ENCODE data around the gene RIMS4. TPM values are rescaled to one million over a fixed set of nuclear protein-coding genes. Genes with fewer than 3 reads are reported as not detected.

The RIMS4 gene
- total RNA-seq, 4 donors from 2014 or later: 1.1 to 5.6 (median 1.9) TPM; not detected in 1

GRCh38 chr20:44707018-44707579, 103.2 kb downstream of the RIMS4 start:
- TF ChIP-seq POLR2A (IDR thresholded peaks at IDR 0.05): no peak
- no peak for TF ChIP-seq POLR2AphosphoS5 (IDR thresholded peaks at IDR 0.05)
- no peak for TF ChIP-seq EP300 (IDR thresholded peaks at IDR 0.05; ENCODE audit: low read depth)
- no peak for TF ChIP-seq CTCF (IDR thresholded peaks at IDR 0.05)
- no peak overlapping the region for H3K27ac ChIP-seq
- no peak overlapping the region for H3K4me3 ChIP-seq
- H3K36me3 ChIP-seq: no peaks in the 10 kb centered on the region
- WGBS, 2 donors (ENCODE audit: low coverage in 1 of 2): 78 to 92% methylated on average over 5 of the region's 5 CpGs
- in situ Hi-C loops (cut with MboI; ENCODE audit: low pct_ligation_motif_present in 1 of 4, low pct_unique_long_range_greater_than_20kb in 1 of 4, low sequenced_read_pairs in 3 of 4) (no loop called here), intact Hi-C loops (cut with DNase I; ENCODE audit: low total_unique reads) (no loop called here)
- H3K27me3 ChIP-seq: no peaks in the 10 kb centered on the region
- H3K9me3 ChIP-seq: no peaks in the 10 kb centered on the region
- peaks cover 0 to 12% (median 6%) of the 10 kb centered on the region in 4 donors for H3K4me1 ChIP-seq
- DNase-seq: no peak

GRCh38 chr20:44706301-44707017, 103.9 kb downstream of the RIMS4 start:
- H3K4me3 ChIP-seq: no peak overlapping the region
- in situ Hi-C loops (cut with MboI; ENCODE audit: low pct_ligation_motif_present in 1 of 4, low pct_unique_long_range_greater_than_20kb in 1 of 4, low sequenced_read_pairs in 3 of 4) (no loop called here), intact Hi-C loops (cut with DNase I; ENCODE audit: low total_unique reads) (no loop called here)
- no peaks in the 10 kb centered on the region for H3K9me3 ChIP-seq
- TF ChIP-seq POLR2AphosphoS5 (IDR thresholded peaks at IDR 0.05) (no peak), POLR2A (IDR thresholded peaks at IDR 0.05) (no peak), EP300 (IDR thresholded peaks at IDR 0.05; ENCODE audit: low read depth) (no peak), CTCF (IDR thresholded peaks at IDR 0.05) (no peak)
- H3K36me3 ChIP-seq: no peaks in the 10 kb centered on the region
- WGBS, 2 donors (ENCODE audit: low coverage in 1 of 2): 68% methylated on average over 9 of the region's 10 CpGs; no CpG with 5 or more reads in 1 of the 2 donors
- H3K27ac ChIP-seq: no peak overlapping the region
- DNase-seq: no peak
- H3K4me1 ChIP-seq: peaks cover 0 to 12% (median 6%) of the 10 kb centered on the region in 4 donors
- no peaks in the 10 kb centered on the region for H3K27me3 ChIP-seq

GRCh38 chr20:44705364-44706094, 104.8 kb downstream of the RIMS4 start:
- in situ Hi-C loops (cut with MboI; ENCODE audit: low pct_ligation_motif_present in 1 of 4, low pct_unique_long_range_greater_than_20kb in 1 of 4, low sequenced_read_pairs in 3 of 4) (no loop called here), intact Hi-C loops (cut with DNase I; ENCODE audit: low total_unique reads) (no loop called here)
- Histone ChIP-seq H3K9me3 (no peaks in the 10 kb centered on the region), H3K4me1 (peaks cover 0 to 12% (median 6%) of the 10 kb centered on the region in 4 donors), H3K36me3 (no peaks in the 10 kb centered on the region), H3K27ac (no peak overlapping the region), H3K27me3 (no peaks in the 10 kb centered on the region), H3K4me3 (no peak overlapping the region)
- 76 to 82% methylated on average over 3 to 4 of the region's 4 CpGs for WGBS, 2 donors (ENCODE audit: low coverage in 1 of 2)
- TF ChIP-seq POLR2A (IDR thresholded peaks at IDR 0.05) (no peak), EP300 (IDR thresholded peaks at IDR 0.05; ENCODE audit: low read depth) (no peak)
- no peak for DNase-seq

- Histone ChIP-seq H3K4me1 (peaks cover 0 to 12% (median 6%) of the 10 kb centered on the region in 4 donors), H3K9me3 (no peaks in the 10 kb centered on the region), H3K27ac (no peak overlapping the region), H3K36me3 (no peaks in the 10 kb centered on the region), H3K27me3 (no peaks in the 10 kb centered on the region), H3K4me3 (no peak overlapping the region)
- TF ChIP-seq POLR2AphosphoS5 (IDR thresholded peaks at IDR 0.05) (no peak), EP300 (IDR thresholded peaks at IDR 0.05; ENCODE audit: low read depth) (no peak), POLR2A (IDR thresholded peaks at IDR 0.05) (no peak), CTCF (IDR thresholded peaks at IDR 0.05) (no peak)
- DNase-seq: no peak
- intact Hi-C loops (cut with DNase I; ENCODE audit: low total_unique reads) (no loop called here), in situ Hi-C loops (cut with MboI; ENCODE audit: low pct_ligation_motif_present in 1 of 4, low pct_unique_long_range_greater_than_20kb in 1 of 4, low sequenced_read_pairs in 3 of 4) (no loop called here)
- 56% methylated on average over 2 of the region's 4 CpGs; no CpG with 5 or more reads in 1 of the 2 donors for WGBS, 2 donors (ENCODE audit: low coverage in 1 of 2)
These were observed 105.8 kb downstream of the RIMS4 start for GRCh38 chr20:44704551-44704971.
